ENCODE results near the gene ATP1A4.

ATP1A4 gene

DNA sequence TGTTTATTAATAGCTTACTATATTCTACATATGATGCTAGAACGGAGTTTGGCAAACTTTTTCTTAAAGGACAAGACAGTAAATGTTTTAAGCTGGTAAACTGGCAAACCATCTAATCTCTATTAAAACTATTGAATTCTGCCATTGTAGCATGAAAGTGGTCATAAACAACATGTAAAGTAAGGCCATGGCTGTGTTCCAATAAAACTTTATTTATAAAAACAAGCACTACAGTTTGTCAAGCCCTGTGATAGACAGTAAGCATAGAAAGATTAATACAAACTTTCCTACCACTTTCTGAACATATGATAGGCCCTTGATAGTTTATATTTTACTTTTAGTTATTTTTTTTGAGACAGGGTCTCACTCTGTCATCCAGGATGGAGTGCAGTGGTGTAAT is 76.2 kb downstream of the ATP1A4 start:
- no peak for DNase-seq (ENCODE audit: low read depth in 2 of 2)

DNA sequence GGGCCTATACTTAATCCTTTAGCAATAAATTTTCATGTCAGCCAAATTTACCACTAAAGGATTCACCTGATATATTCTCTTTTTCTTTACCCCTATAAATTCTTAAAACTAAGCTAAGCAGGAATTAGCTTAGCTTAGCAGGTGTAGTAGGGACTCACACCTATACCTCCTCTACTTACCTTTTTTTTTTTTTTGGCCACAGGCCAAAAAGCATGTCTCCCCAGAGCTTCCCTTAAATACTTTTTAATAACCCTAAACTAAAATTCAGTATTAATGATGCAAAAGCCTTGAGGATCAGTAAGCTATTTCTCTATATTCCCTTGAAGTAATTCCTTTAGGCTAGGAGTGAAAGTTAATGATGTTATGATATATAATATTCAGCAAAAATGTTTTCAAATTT is 77.0 kb downstream of the ATP1A4 start:
- DNase-seq (ENCODE audit: low read depth in 2 of 2): no peak

DNA sequence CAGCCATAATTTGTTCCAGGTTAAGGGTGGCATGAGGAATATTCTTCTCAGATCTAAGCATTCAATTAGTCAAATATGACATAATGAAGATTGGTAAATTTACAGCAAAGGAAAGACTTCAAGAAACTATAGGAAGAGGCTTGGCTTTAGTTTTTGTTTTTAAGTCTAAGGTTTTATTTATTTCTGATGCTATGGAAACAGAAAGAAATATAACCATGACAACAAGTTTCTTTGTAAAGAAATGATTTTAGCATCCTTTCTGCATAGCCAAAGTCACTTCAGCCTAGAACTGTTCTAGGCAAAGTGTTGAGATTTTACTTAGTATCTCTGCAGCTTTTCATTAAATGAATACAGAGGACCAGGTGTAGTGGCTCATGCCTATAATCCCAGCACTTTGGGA is 81.5 kb downstream of the ATP1A4 start:
- DNase-seq (ENCODE audit: low read depth in 2 of 2): no peak

All from fibroblast of skin of left quadriceps (primary cell).